Activated CD4-positive, alpha-beta memory T cell treated with anti-CD3 and anti-CD28 coated beads, Interleukin-2, amount 10 ng/mL, durations not matched to agents 7 days and 5 days (primary cell): Measurements from ENCODE around the gene PALLD. TPM values are rescaled to one million over a fixed set of nuclear protein-coding genes. Genes with fewer than 3 reads are reported as not detected.

Experiments
- CTCF ChIA-PET: fragments of 350-600 bp; sonication (Branson Sonifier 250); formaldehyde crosslinking; loops from one replicate; lab custom pipeline; 2021; ENCODE audit warnings: antibody characterized with exemption, inconsistent platforms; lab: Charles Lee
- POLR2A ChIA-PET: fragments of 350-600 bp; sonication (Branson Sonifier 250); formaldehyde crosslinking; loops from one replicate; lab custom pipeline; 2021; ENCODE audit warnings: antibody characterized with exemption; lab: Charles Lee
- DNase-seq: peaks from one replicate; pipeline ENCODE4 v3.0.0-alpha.2; 2020
- H3K27ac Mint-ChIP-seq: one replicate; pipeline ENCODE4 v1.8.0; 2021; ENCODE audit warnings: mild to moderate bottlenecking, mixed read lengths
- H3K27me3 Mint-ChIP-seq: one replicate; pipeline ENCODE4 v1.8.0; 2021; ENCODE audit warnings: mixed read lengths
- H3K36me3 Mint-ChIP-seq: one replicate; pipeline ENCODE4 v1.8.0; 2021; ENCODE audit warnings: low read depth, mixed read lengths
- H3K4me1 Mint-ChIP-seq: one replicate; pipeline ENCODE4 v1.8.0; 2021; ENCODE audit warnings: mixed read lengths
- H3K4me3 Mint-ChIP-seq: one replicate; pipeline ENCODE4 v1.8.0; 2021; ENCODE audit warnings: mild to moderate bottlenecking, mixed read lengths
- H3K9me3 Mint-ChIP-seq: one replicate; pipeline ENCODE4 v1.8.0; 2021; ENCODE audit warnings: mixed read lengths
- total RNA-seq, 2 experiments: library from RNA; stranded (reverse); gene quantifications; one replicate each; pipeline ENCODE4 v1.2.3, GENCODE V29; 2021

The PALLD gene
- total RNA-seq, 2 experiments from 2014 or later = 5.4 to 5.8 TPM

DNA sequence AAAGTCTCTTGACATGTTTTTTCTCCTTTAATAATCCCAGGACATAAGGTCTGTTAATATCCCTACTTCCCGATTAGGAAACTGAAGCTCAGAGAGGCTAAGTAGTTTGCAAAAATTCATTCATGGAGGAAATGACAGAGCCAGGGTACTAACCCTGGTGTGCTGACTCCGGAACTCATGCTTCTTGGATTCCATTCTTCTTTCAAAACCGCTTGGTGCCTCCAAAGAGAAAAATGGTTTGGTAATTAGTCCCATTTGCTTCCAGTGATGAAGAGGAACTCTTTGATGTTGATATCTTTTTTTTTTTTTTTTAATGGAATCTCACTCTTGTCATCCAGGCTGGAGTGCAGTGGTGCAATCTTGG lies 146.9 kb downstream of the PALLD start:
- ChIA-PET CTCF (no interaction called here), POLR2A (no interaction called here)
- DNase-seq = no peak
- H3K36me3 Mint-ChIP-seq = no peaks in the 10 kb centered on the region
- no peaks in the 10 kb centered on the region for H3K9me3 Mint-ChIP-seq
- H3K27ac Mint-ChIP-seq = no peak overlapping the region
- no peak overlapping the region for H3K4me3 Mint-ChIP-seq
- peaks cover 14% of the 10 kb centered on the region for H3K27me3 Mint-ChIP-seq
- H3K4me1 Mint-ChIP-seq = no peaks in the 10 kb centered on the region

GRCh38 chr4:168646001-168646768 lies 149.3 kb downstream of the PALLD start:
- ChIA-PET CTCF (no interaction called here), POLR2A (no interaction called here)
- Mint-ChIP-seq H3K27ac (no peak overlapping the region), H3K27me3 (peaks cover 21% of the 10 kb centered on the region), H3K9me3 (no peaks in the 10 kb centered on the region), H3K36me3 (no peaks in the 10 kb centered on the region), H3K4me3 (no peak overlapping the region), H3K4me1 (no peaks in the 10 kb centered on the region)
- no peak for DNase-seq

DNA sequence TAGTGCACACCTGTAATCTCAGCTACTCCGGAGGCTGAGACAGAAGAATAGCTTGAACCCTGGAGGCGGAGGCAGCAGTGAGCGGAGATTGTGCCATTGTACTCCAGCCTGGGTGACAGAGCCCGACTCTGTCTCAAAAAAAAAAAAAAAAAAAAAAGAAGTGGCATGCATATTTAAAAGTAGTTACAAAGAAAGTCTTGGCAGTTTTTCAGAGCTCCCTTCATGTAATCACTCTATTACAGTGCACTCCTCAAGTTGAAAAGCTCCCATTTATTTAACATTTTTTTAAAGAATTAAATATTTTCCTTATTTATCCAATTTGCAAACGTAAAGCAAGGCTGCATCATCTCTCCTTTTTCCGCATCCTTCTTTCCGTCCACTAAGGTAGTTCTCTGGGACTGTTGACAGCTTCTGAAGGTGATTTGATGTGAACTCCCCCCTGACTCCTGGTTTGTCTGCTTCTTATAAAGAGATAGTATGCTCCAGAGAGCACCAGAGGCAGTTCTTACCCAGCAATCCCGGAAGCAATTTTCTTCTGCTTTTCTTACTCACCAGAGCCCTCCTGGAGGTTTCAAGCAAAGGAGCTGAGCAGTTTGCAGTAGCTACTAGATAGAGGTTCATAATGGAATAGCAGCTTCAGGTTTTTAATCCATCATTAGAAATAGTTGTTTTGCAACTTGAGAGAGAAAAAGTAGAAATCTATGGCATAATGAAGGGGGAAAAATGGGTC lies 151.0 kb downstream of the PALLD start:
- no peaks in the 10 kb centered on the region for H3K4me1 Mint-ChIP-seq

DNA sequence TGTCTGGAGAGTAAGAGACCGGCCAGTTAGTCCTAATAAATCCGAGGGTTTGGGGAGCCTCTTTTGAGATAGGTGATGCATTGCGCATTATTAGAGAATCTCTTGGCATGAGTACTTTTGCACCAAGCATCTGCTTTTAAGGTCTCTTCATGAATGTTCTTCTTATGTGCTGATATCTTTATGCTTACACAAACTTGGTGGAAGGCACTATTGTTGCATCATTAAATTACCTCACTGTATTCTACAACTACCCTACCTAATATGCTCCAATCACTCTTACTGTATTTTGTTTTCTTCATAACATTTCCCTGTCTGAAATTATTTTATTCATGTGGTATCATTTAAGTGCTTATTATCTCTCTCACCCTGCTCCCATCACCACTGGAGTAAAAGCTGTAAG lies 151.6 kb downstream of the PALLD start:
- Mint-ChIP-seq H3K9me3 (no peaks in the 10 kb centered on the region), H3K27ac (no peak overlapping the region), H3K27me3 (peaks cover 33% of the 10 kb centered on the region), H3K4me3 (no peak overlapping the region), H3K36me3 (no peaks in the 10 kb centered on the region), H3K4me1 (no peaks in the 10 kb centered on the region)
- ChIA-PET CTCF (no interaction called here), POLR2A (no interaction called here)
- no peak for DNase-seq

More for the DNA sequence above, 151.0 kb downstream of the PALLD start:
- no peak for DNase-seq
- no peak overlapping the region for H3K4me3 Mint-ChIP-seq
- peaks cover 28% of the 10 kb centered on the region for H3K27me3 Mint-ChIP-seq
- no peak overlapping the region for H3K27ac Mint-ChIP-seq
- H3K36me3 Mint-ChIP-seq = no peaks in the 10 kb centered on the region
- ChIA-PET POLR2A (no interaction called here), CTCF (no interaction called here)
- no peaks in the 10 kb centered on the region for H3K9me3 Mint-ChIP-seq

DNA sequence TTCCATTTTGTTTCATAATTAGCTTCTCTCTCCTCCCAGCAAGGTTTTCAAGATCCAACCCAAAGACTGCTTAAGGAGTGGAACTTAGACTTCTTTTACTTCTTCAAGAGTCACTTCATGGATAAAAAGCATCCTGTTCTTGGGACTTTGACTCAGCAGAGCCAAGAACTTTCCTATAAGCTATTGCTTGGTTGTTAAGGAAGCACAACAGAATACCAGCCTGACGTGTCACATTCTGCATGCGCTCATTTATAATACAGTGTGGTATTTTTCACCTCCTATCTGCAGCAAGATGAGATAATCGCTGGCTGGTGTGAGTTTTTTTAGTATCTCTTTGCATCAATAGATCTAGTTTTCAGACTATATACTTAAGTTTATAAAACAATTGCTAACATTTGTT lies 152.1 kb downstream of the PALLD start:
- Mint-ChIP-seq H3K4me1 (no peaks in the 10 kb centered on the region), H3K4me3 (no peak overlapping the region), H3K27me3 (peaks cover 34% of the 10 kb centered on the region), H3K36me3 (no peaks in the 10 kb centered on the region), H3K9me3 (no peaks in the 10 kb centered on the region), H3K27ac (no peak overlapping the region)
- ChIA-PET POLR2A (no interaction called here), CTCF (no interaction called here)
- DNase-seq = no peak

DNA sequence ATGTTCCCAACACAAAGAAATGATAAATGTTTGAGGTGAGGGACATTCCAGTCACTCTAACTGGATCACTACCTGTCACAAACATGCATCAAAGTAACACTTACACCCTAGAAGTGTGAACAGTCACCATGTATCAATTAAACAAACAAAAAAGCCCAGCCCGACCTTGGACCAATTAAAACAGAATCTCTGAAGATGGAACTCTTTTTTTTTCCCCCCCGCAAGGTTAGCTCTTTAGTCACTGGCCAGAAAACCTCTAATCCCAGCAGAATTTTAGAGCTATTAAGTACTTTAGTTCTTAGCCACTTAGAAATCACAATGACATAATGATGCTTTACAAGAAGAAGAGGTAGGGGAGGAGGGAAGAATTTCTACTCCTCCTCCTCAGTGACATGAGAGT lies 154.5 kb downstream of the PALLD start:
- Mint-ChIP-seq H3K9me3 (no peaks in the 10 kb centered on the region), H3K27ac (no peak overlapping the region), H3K27me3 (peaks cover 36% of the 10 kb centered on the region), H3K4me3 (no peak overlapping the region), H3K36me3 (no peaks in the 10 kb centered on the region), H3K4me1 (no peaks in the 10 kb centered on the region)
- DNase-seq = no peak
- ChIA-PET POLR2A (no interaction called here), CTCF (no interaction called here)

GRCh38 chr4:168651864-168652263 lies 155.0 kb downstream of the PALLD start:
- H3K27me3 Mint-ChIP-seq = peaks cover 35% of the 10 kb centered on the region
- ChIA-PET POLR2A (no interaction called here), CTCF (no interaction called here)
- H3K4me1 Mint-ChIP-seq = no peaks in the 10 kb centered on the region
- no peaks in the 10 kb centered on the region for H3K9me3 Mint-ChIP-seq
- H3K36me3 Mint-ChIP-seq = no peaks in the 10 kb centered on the region
- no peak for DNase-seq
- H3K4me3 Mint-ChIP-seq = no peak overlapping the region
- no peak overlapping the region for H3K27ac Mint-ChIP-seq

DNA sequence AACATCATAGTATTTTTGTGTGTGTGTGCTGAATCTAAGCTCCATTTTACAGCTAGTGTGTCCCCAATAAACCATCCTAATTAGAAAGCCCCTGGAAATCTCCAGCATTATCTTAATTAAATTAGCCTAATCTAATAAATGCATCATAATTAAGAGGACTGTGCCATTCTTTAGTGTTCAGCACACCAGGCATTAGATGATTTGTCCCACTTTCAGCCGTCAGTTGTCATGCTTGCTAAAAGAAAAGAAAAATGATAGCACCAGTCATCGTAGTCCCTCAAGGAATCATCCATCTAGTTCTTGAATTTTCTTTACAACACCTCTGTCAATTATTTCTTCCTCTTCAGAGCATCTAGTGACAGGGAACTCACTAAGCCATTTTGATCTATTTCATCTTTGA lies 155.9 kb downstream of the PALLD start:
- Mint-ChIP-seq H3K4me1 (no peaks in the 10 kb centered on the region), H3K27me3 (peaks cover 35% of the 10 kb centered on the region), H3K27ac (no peak overlapping the region), H3K4me3 (no peak overlapping the region), H3K9me3 (no peaks in the 10 kb centered on the region), H3K36me3 (no peaks in the 10 kb centered on the region)
- CTCF ChIA-PET = no interaction called here
- DNase-seq = no peak
- POLR2A ChIA-PET = no interaction called here

GRCh38 chr4:168654104-168654847 lies 157.4 kb downstream of the PALLD start:
- no peaks in the 10 kb centered on the region for H3K9me3 Mint-ChIP-seq
- DNase-seq = no peak
- H3K4me1 Mint-ChIP-seq = no peaks in the 10 kb centered on the region
- H3K4me3 Mint-ChIP-seq = no peak overlapping the region
- H3K27me3 Mint-ChIP-seq = peaks cover 37% of the 10 kb centered on the region
- CTCF ChIA-PET = no interaction called here
- POLR2A ChIA-PET = no interaction called here
- H3K36me3 Mint-ChIP-seq = no peaks in the 10 kb centered on the region
- H3K27ac Mint-ChIP-seq = no peak overlapping the region

DNA sequence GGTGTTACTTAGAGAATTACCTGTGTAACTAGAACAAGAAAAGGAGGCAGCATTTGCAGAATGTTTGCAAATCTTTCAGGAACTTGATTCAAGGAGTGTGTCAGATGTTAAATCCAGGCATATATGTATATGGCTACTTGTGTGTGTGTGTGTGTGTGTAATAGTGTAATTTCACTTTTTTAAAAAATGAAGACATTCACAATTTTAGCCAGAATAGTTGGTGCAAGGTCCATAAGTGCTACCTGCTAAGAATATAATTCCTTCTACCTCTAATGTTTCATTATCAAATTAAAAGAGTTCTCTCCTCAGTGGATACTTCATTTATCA lies 158.0 kb downstream of the PALLD start:
- ChIA-PET POLR2A (no interaction called here), CTCF (no interaction called here)
- Mint-ChIP-seq H3K27ac (no peak overlapping the region), H3K36me3 (no peaks in the 10 kb centered on the region), H3K9me3 (no peaks in the 10 kb centered on the region), H3K4me3 (no peak overlapping the region), H3K27me3 (peaks cover 37% of the 10 kb centered on the region), H3K4me1 (no peaks in the 10 kb centered on the region)
- DNase-seq = no peak

DNA sequence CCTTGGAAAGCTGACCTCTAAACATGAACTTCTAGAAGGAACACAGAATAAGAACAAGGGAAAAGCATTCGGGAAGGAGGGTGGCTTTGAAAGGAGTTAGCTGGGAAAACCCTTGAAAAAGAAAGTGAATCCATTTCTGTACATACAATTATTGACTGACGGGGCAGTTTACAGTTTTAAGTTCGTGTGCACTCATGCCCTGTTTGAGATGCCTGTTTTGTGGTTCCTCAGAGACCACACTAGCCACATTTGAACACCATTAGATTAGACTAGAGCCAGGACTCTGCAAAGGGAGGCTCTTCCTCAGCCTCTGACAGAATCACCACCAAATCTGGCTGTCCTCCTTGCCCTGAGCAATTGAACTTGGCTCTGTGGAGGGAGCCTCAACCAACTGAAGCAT lies 158.3 kb downstream of the PALLD start:
- Mint-ChIP-seq H3K9me3 (no peaks in the 10 kb centered on the region), H3K4me1 (no peaks in the 10 kb centered on the region), H3K27me3 (peaks cover 36% of the 10 kb centered on the region), H3K4me3 (no peak overlapping the region), H3K27ac (no peak overlapping the region), H3K36me3 (no peaks in the 10 kb centered on the region)
- ChIA-PET POLR2A (no interaction called here), CTCF (no interaction called here)
- no peak for DNase-seq

DNA sequence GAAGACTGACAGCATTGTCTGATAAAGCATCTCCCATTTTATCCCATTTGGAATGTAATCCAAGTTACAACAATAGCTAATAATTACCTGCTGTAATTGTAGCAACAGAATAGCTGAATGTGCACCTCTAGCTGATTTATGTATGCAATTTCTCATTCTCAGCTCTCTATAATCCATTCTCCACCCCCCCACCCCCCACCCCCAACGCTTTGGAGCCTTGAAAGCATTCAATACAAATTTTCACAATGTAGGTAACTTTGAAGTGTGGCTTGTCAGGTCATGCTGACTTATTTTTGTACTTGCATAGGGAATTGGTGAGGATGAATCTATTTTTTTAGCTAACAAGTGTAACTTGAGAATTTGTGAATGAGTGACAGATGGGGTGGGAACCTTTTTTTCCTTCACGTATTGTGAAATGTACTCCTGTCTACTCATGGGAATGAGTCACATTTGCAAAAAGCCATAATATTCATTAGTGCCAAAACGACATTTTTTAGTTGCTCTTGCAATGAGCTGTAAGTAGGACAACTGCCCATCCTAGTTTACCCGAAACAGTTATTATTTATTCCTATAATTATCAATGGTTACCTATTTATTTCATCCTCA lies 159.3 kb downstream of the PALLD start:
- no peak for DNase-seq
- Mint-ChIP-seq H3K9me3 (no peaks in the 10 kb centered on the region), H3K27me3 (peaks cover 26% of the 10 kb centered on the region), H3K4me3 (no peak overlapping the region), H3K27ac (no peak overlapping the region), H3K4me1 (no peaks in the 10 kb centered on the region), H3K36me3 (no peaks in the 10 kb centered on the region)
- ChIA-PET CTCF (no interaction called here), POLR2A (no interaction called here)

DNA sequence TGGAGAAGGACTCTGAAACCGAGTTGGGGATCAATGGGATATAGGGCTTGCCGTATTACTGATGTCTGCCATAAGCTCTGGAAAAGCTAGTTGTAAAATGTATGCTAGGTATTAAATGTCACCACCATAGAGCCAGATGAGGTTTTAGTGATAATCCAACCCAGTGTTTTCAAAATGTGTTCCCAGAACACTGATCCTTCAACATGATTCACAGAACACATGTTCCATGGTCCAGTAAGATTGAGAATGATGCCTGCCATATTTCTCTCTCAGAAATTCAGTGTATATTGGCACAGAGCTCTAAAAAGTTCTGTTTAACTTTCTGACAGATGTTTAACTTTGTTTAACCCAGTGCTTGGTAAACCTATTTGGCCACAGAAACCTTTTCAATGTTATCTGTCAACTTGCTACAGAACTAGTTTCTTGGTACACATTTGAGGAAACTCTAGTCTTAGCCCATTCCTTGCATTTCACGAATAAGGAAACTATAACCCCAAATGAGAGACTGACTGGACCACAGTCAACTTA lies 160.2 kb downstream of the PALLD start:
- H3K4me3 Mint-ChIP-seq = no peak overlapping the region
- H3K27ac Mint-ChIP-seq = no peak overlapping the region
- H3K27me3 Mint-ChIP-seq = peaks cover 19% of the 10 kb centered on the region
- no peaks in the 10 kb centered on the region for H3K4me1 Mint-ChIP-seq
- no peaks in the 10 kb centered on the region for H3K36me3 Mint-ChIP-seq
- no peaks in the 10 kb centered on the region for H3K9me3 Mint-ChIP-seq
- ChIA-PET CTCF (no interaction called here), POLR2A (no interaction called here)
- DNase-seq = no peak
